Pancreas (tissue), 10 donors: ENCODE measurements around the gene PLEKHH1. TPM values are rescaled to one million over a fixed set of nuclear protein-coding genes. Genes with fewer than 3 reads are reported as not detected.
"Not testable (repeated sequence)": the region's sequence is repeated elsewhere in the genome, so short reads cannot be mapped to it uniquely, and the experiment has no call there.

Experiments
- ATAC-seq, 4 donors: fragments of 200-7000 bp; cut with Tn5 transposase; one replicate each; pipeline versions ENCODE4 v1.8.0 to v1.9.1; 2020; ENCODE audit warnings: mild to moderate bottlenecking in 4 of 4, moderate library complexity in 4 of 4
- DNase-seq, 6 donors: peaks; one replicate each; pipeline ENCODE4 v3.0.0-alpha.2; 2020
- FAIRE-seq: peaks from 2 replicates; lab custom pipeline; 2012; peaks lifted over from hg19 to GRCh38; lab: Jason Lieb, UNC
- H3K27ac ChIP-seq, 4 donors: fragments of 200-600 bp; sonication (generic); 1 replicate in 3 of 4; 2 replicates in 1 of 4; pipeline versions ENCODE4 v1.5.0 to v1.8.0; 2020
- H3K27me3 ChIP-seq, 4 donors: fragments of 200-600 bp; one replicate each; pipeline ENCODE4 v1.8.0; 2021
- H3K36me3 ChIP-seq, 3 donors: fragments of 200-600 bp; sonication (generic) in 1 of 3; one replicate each; pipeline versions ENCODE4 v1.5.0 to v1.8.0; 2020 to 2021
- H3K4me1 ChIP-seq, 3 donors: fragments of 200-600 bp; one replicate each; pipeline ENCODE4 v1.8.0; 2021
- H3K4me3 ChIP-seq, 4 donors: fragments of 200-600 bp; sonication (generic) in 2 of 4; one replicate each; pipeline versions ENCODE4 v1.5.0 to v1.8.0; 2020 to 2021
- H3K9me3 ChIP-seq, 4 donors: fragments of 200-600 bp; one replicate each; pipeline ENCODE4 v1.8.0; 2021
- CTCF ChIP-seq, 4 donors: fragments of 200-600 bp; sonication (generic) in 3 of 4; IDR thresholded peaks; one replicate each; pipeline versions ENCODE4 v1.5.0 to v1.8.0; 2021; ENCODE audit warnings: antibody characterized with exemption in 4 of 4
- WGBS, 2 donors: extraction: QIAGEN DNeasy Blood & Tissue Kit; methylation state at CpG; one replicate each; pipeline ENCODE4 v1.1.7; 2013; 5-methylcytosine and 5-hydroxymethylcytosine counted together
- intact Hi-C, 3 donors: fragments of 100-400 bp; cut with DNase I; formaldehyde crosslinking; loops; one replicate each; pipeline versions ENCODE4 v1.11.1 to v1.14.2; 2022
- polyA plus RNA-seq, 2 donors: library from polyadenylated mRNA; stranded (reverse); fragments of 200-250 nt; gene quantifications; one replicate each; pipeline ENCODE4 v1.2.3, GENCODE V29; 2013
- total RNA-seq, 6 donors: library from RNA; stranded (reverse); fragmentation: NEBNext Ultra II Directional in 4 of 6; extraction: Animal tissue kit (Norgen Biotek cat#: 25700) in 4 of 6; gene quantifications; one replicate each; pipeline versions ENCODE4 v1.2.1 to v1.2.4, GENCODE V29; 2021 to 2023
- donor health status: healthy with polysubstance abuse.
- donor health status: DM: no; HTN: no; CAD: no; lungs with moderate emphysema.
- donor health status: DM: no; HTN: no; CAD: no.
- donor health status: control.
- donor health status: control.
- donor health status: Bipolar disorder and iron deficiency.
- donor health status: DM: yes; HTN: yes; CAD: no.
- donor health status: DM: no; HTN: no; CAD: no.
- donor health status: DM: no; HTN: no; CAD: no.
- donor health status: DM: yes; HTN: yes; CAD: no.

Gene PLEKHH1
- total and polyA plus RNA-seq, 8 donors = 15.0 to 48.8 (median 22.6) TPM

GRCh38 chr14:67586369-67586768 is 53.3 kb downstream of the PLEKHH1 start:
- DNase-seq (no peak), FAIRE-seq (no peak), ATAC-seq (peak in 2 of 4 donors; percentile 18 to 45)
- H3K27ac ChIP-seq = no peak overlapping the region
- no peaks in the 10 kb centered on the region for H3K4me1 ChIP-seq
- intact Hi-C loops = loop anchor here in 2 of 3 donors (10.0 kb wide), 2 partner anchors 88 to 118 kb away; partner anchors contain the start of genes RDH12 (in 2 of the 2) and VTI1B (in 1 of the 2)
- H3K9me3 ChIP-seq = no peaks in the 10 kb centered on the region
- TF ChIP-seq CTCF (IDR thresholded peaks at IDR 0.05) = no peak
- H3K4me3 ChIP-seq = no peak overlapping the region
- H3K27me3 ChIP-seq = no peaks in the 10 kb centered on the region
- peaks cover 0 to 41% (median 10%) of the 10 kb centered on the region in 3 donors for H3K36me3 ChIP-seq
- WGBS, 2 donors = 84 to 87% methylated on average over 4 of the region's 4 CpGs

- no peak for TF ChIP-seq CTCF (IDR thresholded peaks at IDR 0.05)
- FAIRE-seq = no peak
- intact Hi-C loops = loop anchor here in 2 of 3 donors (10.0 kb wide), 2 partner anchors 86 to 116 kb away; partner anchors contain the start of genes RDH12 (in 2 of the 2) and VTI1B (in 1 of the 2)
- Histone ChIP-seq H3K4me3 (no peak overlapping the region), H3K27me3 (no peaks in the 10 kb centered on the region), H3K36me3 (peaks cover 0 to 61% (median 18%) of the 10 kb centered on the region in 3 donors), H3K9me3 (no peaks in the 10 kb centered on the region), H3K27ac (no peak overlapping the region), H3K4me1 (no peaks in the 10 kb centered on the region)
- no peak for DNase-seq
- no peak for ATAC-seq
- 28 to 52% methylated on average over 2 of the region's 2 CpGs for WGBS, 2 donors
These were observed 56.2 kb downstream of the PLEKHH1 start for GRCh38 chr14:67589204-67589770.

- H3K4me3 ChIP-seq, H3K27ac ChIP-seq, H3K4me1 ChIP-seq, H3K27me3 ChIP-seq, FAIRE-seq, intact Hi-C loops, H3K9me3 ChIP-seq, DNase-seq: not testable (repeated sequence)
- ATAC-seq = peak in 1 of 4 donors; percentile 28
- H3K36me3 ChIP-seq = peaks cover 0 to 32% (median 18%) of the 10 kb centered on the region in 3 donors
- 0% methylated on average over 1 of the region's 1 CpG for WGBS, 2 donors
These were observed 60.6 kb downstream of the PLEKHH1 start for GRCh38 chr14:67593650-67594049.

- Histone ChIP-seq H3K27me3 (no peaks in the 10 kb centered on the region), H3K27ac (no peak overlapping the region), H3K36me3 (peaks cover 0 to 20% (median 18%) of the 10 kb centered on the region in 3 donors), H3K9me3 (no peaks in the 10 kb centered on the region), H3K4me1 (peaks cover 0 to 5% (median 0%) of the 10 kb centered on the region in 3 donors), H3K4me3 (no peak overlapping the region)
- DNase-seq (no peak), FAIRE-seq (no peak), ATAC-seq (no peak)
- 91 to 93% methylated on average over 2 of the region's 2 CpGs for WGBS, 2 donors
- intact Hi-C loops = no loop called here
- TF ChIP-seq CTCF (IDR thresholded peaks at IDR 0.05) = no peak
These were observed 62.3 kb downstream of the PLEKHH1 start for GRCh38 chr14:67595392-67595791.

GRCh38 chr14:67599698-67600561 is 66.8 kb downstream of the PLEKHH1 start, which contains the start of gene PIGH:
TSS of gene PIGH (minus strand) at chr14:67600268. CDS start at chr14:67600203, 65 bp downstream.
- Histone ChIP-seq H3K36me3 (no peaks in the 10 kb centered on the region), H3K4me1 (peaks cover 0 to 5% (median 0%) of the 10 kb centered on the region in 3 donors), H3K4me3 (peak within 1 kb of the TSS; percentile 86 to 95 (median 90)), H3K9me3 (no peaks in the 10 kb centered on the region), H3K27ac (peak within 1 kb of the TSS; percentile 80 to 93 (median 88)), H3K27me3 (no peaks in the 10 kb centered on the region)
- intact Hi-C loops = no loop called here
- FAIRE-seq = no peak
- ATAC-seq = peak; percentile 97 to 99 (median 98)
- TF ChIP-seq CTCF (IDR thresholded peaks at IDR 0.05) = peak; percentile 34 to 55 (median 46)
- peak; percentile 89 to 96 (median 94) for DNase-seq
- 2 to 3% methylated on average over 68 to 77 of the region's 77 CpGs for WGBS, 2 donors

GRCh38 chr14:67600562-67600974 is 67.5 kb downstream of the PLEKHH1 start:
- FAIRE-seq, H3K4me1 ChIP-seq, H3K27me3 ChIP-seq, ATAC-seq, H3K9me3 ChIP-seq, DNase-seq, H3K36me3 ChIP-seq, intact Hi-C loops: not testable (repeated sequence)
- WGBS, 2 donors = 87 to 88% methylated on average over 21 of the region's 21 CpGs
- H3K4me3 ChIP-seq = peak overlapping the region; percentile 86 to 95 (median 90)
- H3K27ac ChIP-seq = peak overlapping the region; percentile 80 to 93 (median 88)
